ENCODE results near the gene TACC2. TPM values are rescaled to one million over a fixed set of nuclear protein-coding genes. Genes with fewer than 3 reads are reported as not detected.

The TACC2 gene
- total and polyA plus RNA-seq, 9 of the 15 experiments (the other 6 are each of a cell fraction or from before 2014, with no cell fraction given), result under 0.01 to 0.35 (median 0.03) TPM; not detected in 6

DNA sequence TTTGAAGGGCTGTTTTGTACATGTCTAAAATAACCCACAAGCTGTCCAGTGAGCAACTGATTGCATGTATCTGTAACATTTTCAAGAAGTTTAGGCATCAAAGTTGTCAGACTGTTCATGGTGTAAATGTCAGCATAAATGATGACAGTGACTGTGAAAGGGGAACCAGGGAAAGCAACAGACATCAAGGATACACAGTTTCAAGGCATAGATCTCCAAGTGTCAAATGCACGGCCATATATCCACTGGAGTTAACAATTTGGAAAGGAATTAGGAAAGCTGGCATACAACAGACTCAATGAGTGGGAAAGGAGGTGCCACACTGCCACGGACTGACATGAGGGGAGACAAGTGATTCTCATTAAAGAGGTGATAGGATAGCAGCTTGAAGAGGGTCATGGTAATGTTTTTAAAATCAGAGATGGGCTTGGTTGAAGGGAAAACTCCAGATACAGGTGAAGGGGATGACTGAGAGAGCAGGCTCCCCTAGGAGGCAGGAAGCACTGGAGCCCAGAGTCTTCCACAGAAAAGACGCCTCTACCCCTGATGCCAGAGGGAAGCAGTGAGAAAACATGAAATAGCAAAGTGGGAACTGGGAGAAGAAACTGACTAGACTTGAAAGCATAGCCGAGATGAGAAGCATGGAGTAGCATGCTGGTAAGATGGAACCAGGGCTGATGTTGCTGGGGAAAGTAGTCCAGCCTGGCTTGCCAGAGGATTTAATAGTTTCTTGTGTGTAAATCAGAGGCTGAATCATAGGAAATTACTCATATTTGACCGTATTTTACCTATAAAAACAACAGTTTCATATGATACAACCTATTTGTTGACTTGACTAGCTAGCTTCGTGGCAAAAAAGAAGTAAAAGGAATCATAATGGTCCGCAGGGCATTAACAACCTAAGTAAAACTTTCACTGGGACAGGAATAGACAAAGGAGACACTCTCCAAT, 32.6 kb upstream of the TACC2 start (continued):
- TF ChIP-seq CHD7 (IDR thresholded peaks at IDR 0.05; ENCODE audit: low read depth, low read length) (no peak), CBX8 (IDR thresholded peaks at IDR 0.05; ENCODE audit: borderline replicate concordance, extremely low read depth, low read depth, low read length, poor library complexity, severe bottlenecking) (no peak), FOXJ2 (tag; IDR thresholded peaks at IDR 0.05) (no peak), SMAD1 (IDR thresholded peaks at IDR 0.05; ENCODE audit: low read depth, low read length, partially characterized antibody) (no peak), ZNF165 (CRISPR knock-in tag; IDR thresholded peaks at IDR 0.05; ENCODE audit: borderline replicate concordance) (no peak), MBD2 (IDR thresholded peaks at IDR 0.05; ENCODE audit: borderline replicate concordance, low read depth) (no peak), MAFG (tag; conservative IDR thresholded peaks at IDR 0.05) (no peak), HDAC6 (IDR thresholded peaks at IDR 0.05; ENCODE audit: low read depth, low read length) (no peak), SETDB1 (IDR thresholded peaks at IDR 0.05; ENCODE audit: low read length) (no peak), ATF3 (IDR thresholded peaks at IDR 0.05) (no peak), ATF3 (CRISPR knock-in tag; conservative IDR thresholded peaks at IDR 0.05) (no peak), SMC3 (conservative IDR thresholded peaks at IDR 0.05; ENCODE audit: insufficient read depth, low read depth, low read length) (no peak)
